SU-DHL-6 (cell line): ENCODE data around the gene NFATC4.
A peak's percentile ranks its signal among the peaks of the same experiment; 100 is the strongest.

Source experiments
- EZH2phosphoT487 ChIP-seq: fragments of 200-600 bp; sonication (generic), shearing (Covaris generic); conservative IDR thresholded peaks from 2 replicates; pipeline ENCODE4 v1.6.1; 2018; ENCODE audit warnings: mild to moderate bottlenecking, antibody characterized with exemption, low read length, moderate library complexity, mixed read lengths
- TF ChIP-seq, protein P1 (sequence below): fragments of 200-600 bp; sonication (generic); IDR thresholded peaks from one replicate; pipeline ENCODE4 v1.5.1; 2017; ENCODE audit warnings: antibody characterized with exemption, mild to moderate bottlenecking, low read length, moderate library complexity; ENCODE audit not compliant: insufficient read depth, poor library complexity, severe bottlenecking

DNA sequence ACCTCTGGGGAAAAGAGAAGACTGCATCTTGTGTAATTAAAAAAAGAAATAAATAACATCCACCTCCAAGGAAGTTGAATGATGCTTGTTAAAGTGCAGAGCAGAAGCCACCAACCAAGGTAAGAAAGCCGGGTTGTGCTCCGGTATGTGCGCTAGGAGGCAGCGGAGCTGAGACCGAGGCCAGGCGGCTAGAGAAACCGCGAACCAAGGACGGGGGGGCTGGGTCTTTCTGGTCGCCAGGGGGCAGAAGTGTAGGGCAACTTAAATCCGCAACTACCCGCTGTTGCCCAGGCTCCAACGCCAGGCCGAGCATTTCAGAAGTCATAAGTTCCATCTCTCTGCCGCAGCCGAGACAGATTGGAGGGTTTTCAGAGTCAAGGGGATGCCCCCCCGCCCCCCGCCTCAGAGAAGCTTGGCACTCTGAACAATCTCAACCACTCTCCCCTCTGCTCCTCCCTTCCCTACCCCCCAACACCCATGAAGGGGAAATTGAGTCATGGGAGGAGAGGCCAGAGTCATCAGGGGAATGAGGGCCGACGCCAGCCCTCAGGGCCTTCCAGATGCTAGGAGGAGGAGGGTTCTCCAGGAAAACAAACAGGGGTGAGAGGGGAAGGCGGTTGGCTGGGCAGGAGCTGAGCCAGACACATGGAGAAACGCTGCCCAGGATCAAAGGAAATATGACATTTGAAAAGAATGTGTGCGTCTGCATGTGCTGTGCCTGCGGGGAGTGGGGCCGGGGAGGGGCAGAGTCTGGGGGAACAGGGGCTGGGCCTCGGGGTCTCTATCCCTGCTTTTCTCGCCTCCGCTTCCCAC is 2.2 kb upstream of the NFATC4 start:
- TF ChIP-seq, protein P1, sequence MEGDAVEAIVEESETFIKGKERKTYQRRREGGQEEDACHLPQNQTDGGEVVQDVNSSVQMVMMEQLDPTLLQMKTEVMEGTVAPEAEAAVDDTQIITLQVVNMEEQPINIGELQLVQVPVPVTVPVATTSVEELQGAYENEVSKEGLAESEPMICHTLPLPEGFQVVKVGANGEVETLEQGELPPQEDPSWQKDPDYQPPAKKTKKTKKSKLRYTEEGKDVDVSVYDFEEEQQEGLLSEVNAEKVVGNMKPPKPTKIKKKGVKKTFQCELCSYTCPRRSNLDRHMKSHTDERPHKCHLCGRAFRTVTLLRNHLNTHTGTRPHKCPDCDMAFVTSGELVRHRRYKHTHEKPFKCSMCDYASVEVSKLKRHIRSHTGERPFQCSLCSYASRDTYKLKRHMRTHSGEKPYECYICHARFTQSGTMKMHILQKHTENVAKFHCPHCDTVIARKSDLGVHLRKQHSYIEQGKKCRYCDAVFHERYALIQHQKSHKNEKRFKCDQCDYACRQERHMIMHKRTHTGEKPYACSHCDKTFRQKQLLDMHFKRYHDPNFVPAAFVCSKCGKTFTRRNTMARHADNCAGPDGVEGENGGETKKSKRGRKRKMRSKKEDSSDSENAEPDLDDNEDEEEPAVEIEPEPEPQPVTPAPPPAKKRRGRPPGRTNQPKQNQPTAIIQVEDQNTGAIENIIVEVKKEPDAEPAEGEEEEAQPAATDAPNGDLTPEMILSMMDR: peak; percentile 93
- no peak for TF ChIP-seq EZH2phosphoT487
